ENCODE results near the gene PTPRQ. TPM values are rescaled to one million over a fixed set of nuclear protein-coding genes. Genes with fewer than 3 reads are reported as not detected.

PTPRQ gene
- total RNA-seq, 1 experiment from 2014 or later = not detected

GRCh38 chr12:80711866-80712265 is 267.8 kb downstream of the PTPRQ start:
- no peak overlapping the region for H2AFZ ChIP-seq (ENCODE audit: low read length)
- no peak overlapping the region for H3K4me3 ChIP-seq (ENCODE audit: low read length)
- H3K9me2 ChIP-seq (replicated peaks; ENCODE audit: insufficient read depth, low read length) = no peaks in the 10 kb centered on the region
- no peaks in the 10 kb centered on the region for H3K27me3 ChIP-seq (ENCODE audit: low read length)
- H3K4me1 ChIP-seq (ENCODE audit: low read length) = no peaks in the 10 kb centered on the region
- H3K9me3 ChIP-seq (ENCODE audit: low read length) = no peaks in the 10 kb centered on the region
- H3K79me2 ChIP-seq (ENCODE audit: low read length) = no peaks in the 10 kb centered on the region
- H3K9ac ChIP-seq (ENCODE audit: low read length) = no peak overlapping the region
- H3K4me2 ChIP-seq (ENCODE audit: low read depth, low read length, poor library complexity, severe bottlenecking) = no peak overlapping the region
- no peak for DNase-seq
- H3K27ac ChIP-seq (ENCODE audit: low read length) = no peak overlapping the region
- no peaks in the 10 kb centered on the region for H3K36me3 ChIP-seq (ENCODE audit: insufficient read depth, low read length)
- H4K20me1 ChIP-seq (ENCODE audit: insufficient read depth, low read depth, low read length) = no peaks in the 10 kb centered on the region

DNA sequence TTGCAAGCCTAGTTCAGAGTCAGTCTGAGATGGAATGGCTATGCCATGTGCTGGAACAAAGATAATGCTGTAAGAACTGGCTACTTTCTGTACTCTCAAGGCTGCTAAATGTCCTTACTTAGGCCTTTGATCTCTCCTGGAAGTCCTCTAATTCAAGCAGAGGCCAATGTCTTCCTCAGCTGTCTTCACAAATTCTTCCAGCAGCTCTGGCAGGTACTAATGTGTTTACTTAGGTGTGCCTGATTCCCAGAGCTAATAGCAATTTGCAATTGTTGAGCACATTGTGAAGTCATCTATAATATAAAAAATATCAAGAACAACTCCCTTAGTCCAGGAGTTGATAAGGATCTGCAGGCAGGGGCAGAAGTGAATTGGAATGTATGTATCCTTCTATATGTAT is 268.8 kb downstream of the PTPRQ start:
- no peaks in the 10 kb centered on the region for H3K9me3 ChIP-seq (ENCODE audit: low read length)
- H3K4me1 ChIP-seq (ENCODE audit: low read length) = no peaks in the 10 kb centered on the region
- no peaks in the 10 kb centered on the region for H3K27me3 ChIP-seq (ENCODE audit: low read length)
- no peaks in the 10 kb centered on the region for H3K79me2 ChIP-seq (ENCODE audit: low read length)
- H3K9me2 ChIP-seq (replicated peaks; ENCODE audit: insufficient read depth, low read length) = no peaks in the 10 kb centered on the region
- no peak overlapping the region for H3K27ac ChIP-seq (ENCODE audit: low read length)
- H4K20me1 ChIP-seq (ENCODE audit: insufficient read depth, low read depth, low read length) = no peaks in the 10 kb centered on the region
- no peaks in the 10 kb centered on the region for H3K36me3 ChIP-seq (ENCODE audit: insufficient read depth, low read length)
- no peak overlapping the region for H3K9ac ChIP-seq (ENCODE audit: low read length)
- no peak overlapping the region for H3K4me3 ChIP-seq (ENCODE audit: low read length)
- no peak overlapping the region for H3K4me2 ChIP-seq (ENCODE audit: low read depth, low read length, poor library complexity, severe bottlenecking)
- no peak for DNase-seq
- no peak overlapping the region for H2AFZ ChIP-seq (ENCODE audit: low read length)

GRCh38 chr12:80713419-80713818 is 269.4 kb downstream of the PTPRQ start:
- Histone ChIP-seq H2AFZ (ENCODE audit: low read length) (no peak overlapping the region), H3K4me2 (ENCODE audit: low read depth, low read length, poor library complexity, severe bottlenecking) (no peak overlapping the region), H3K4me1 (ENCODE audit: low read length) (no peaks in the 10 kb centered on the region), H3K27ac (ENCODE audit: low read length) (no peak overlapping the region), H3K9ac (ENCODE audit: low read length) (no peak overlapping the region), H3K79me2 (ENCODE audit: low read length) (no peaks in the 10 kb centered on the region), H3K36me3 (ENCODE audit: insufficient read depth, low read length) (no peaks in the 10 kb centered on the region), H3K4me3 (ENCODE audit: low read length) (no peak overlapping the region), H3K27me3 (ENCODE audit: low read length) (no peaks in the 10 kb centered on the region), H3K9me2 (replicated peaks; ENCODE audit: insufficient read depth, low read length) (no peaks in the 10 kb centered on the region), H3K9me3 (ENCODE audit: low read length) (no peaks in the 10 kb centered on the region), H4K20me1 (ENCODE audit: insufficient read depth, low read depth, low read length) (no peaks in the 10 kb centered on the region)
- no peak for DNase-seq

DNA sequence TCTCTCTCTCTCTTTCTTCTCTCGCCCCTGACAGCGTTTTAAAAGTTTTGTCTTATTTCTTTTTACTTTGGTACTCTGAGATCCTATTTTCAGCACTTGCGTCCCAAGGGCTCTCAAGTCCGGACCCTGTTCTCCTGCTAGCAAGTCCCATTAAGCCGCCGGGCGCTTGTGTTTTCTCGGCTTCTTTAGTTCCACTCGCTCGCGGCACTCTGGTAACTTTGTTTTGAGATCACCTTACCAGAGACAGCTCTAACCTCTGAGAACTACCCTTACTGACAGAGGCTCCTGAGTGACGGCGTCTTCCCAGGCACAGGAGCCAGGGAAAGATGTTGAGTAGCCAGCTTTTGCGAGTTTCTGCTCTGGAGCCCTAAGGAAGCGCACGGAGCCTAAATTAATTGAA is 270.0 kb downstream of the PTPRQ start:
- H3K27ac ChIP-seq (ENCODE audit: low read length) = no peak overlapping the region
- no peak overlapping the region for H3K9ac ChIP-seq (ENCODE audit: low read length)
- no peaks in the 10 kb centered on the region for H4K20me1 ChIP-seq (ENCODE audit: insufficient read depth, low read depth, low read length)

DNA sequence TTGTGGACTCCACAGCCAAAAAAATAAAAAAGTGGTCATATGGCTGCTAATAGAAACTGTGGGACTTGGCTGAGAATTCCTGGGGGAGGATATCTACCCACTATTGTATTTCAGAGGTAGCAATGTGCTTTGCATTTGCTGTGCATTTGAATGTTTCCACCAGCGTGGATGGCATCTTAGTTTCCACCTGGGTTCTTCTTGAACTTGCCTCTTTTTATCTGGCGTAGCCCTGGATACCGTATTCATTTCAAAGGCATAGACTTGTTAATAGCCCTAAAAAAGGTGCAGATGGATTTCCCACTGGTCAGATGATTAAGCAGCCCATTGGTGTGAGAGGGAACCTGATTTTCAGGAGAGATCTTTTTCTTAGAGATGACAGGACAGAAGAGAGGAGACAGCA is 270.8 kb downstream of the PTPRQ start:
- H3K9me3 ChIP-seq (ENCODE audit: low read length) = no peaks in the 10 kb centered on the region
- H3K4me1 ChIP-seq (ENCODE audit: low read length) = no peaks in the 10 kb centered on the region

More for the DNA sequence above, 270.0 kb downstream of the PTPRQ start:
- Histone ChIP-seq H3K27me3 (ENCODE audit: low read length) (no peaks in the 10 kb centered on the region), H3K79me2 (ENCODE audit: low read length) (no peaks in the 10 kb centered on the region), H3K9me2 (replicated peaks; ENCODE audit: insufficient read depth, low read length) (no peaks in the 10 kb centered on the region), H2AFZ (ENCODE audit: low read length) (no peak overlapping the region), H3K9me3 (ENCODE audit: low read length) (no peaks in the 10 kb centered on the region), H3K36me3 (ENCODE audit: insufficient read depth, low read length) (no peaks in the 10 kb centered on the region), H3K4me1 (ENCODE audit: low read length) (no peaks in the 10 kb centered on the region), H3K4me3 (ENCODE audit: low read length) (no peak overlapping the region), H3K4me2 (ENCODE audit: low read depth, low read length, poor library complexity, severe bottlenecking) (no peak overlapping the region)
- DNase-seq = no peak

GRCh38 chr12:80715713-80716249 is 271.7 kb downstream of the PTPRQ start:
- H3K4me1 ChIP-seq (ENCODE audit: low read length) = no peaks in the 10 kb centered on the region
- no peak for DNase-seq
- H3K9me2 ChIP-seq (replicated peaks; ENCODE audit: insufficient read depth, low read length) = no peaks in the 10 kb centered on the region
- H3K79me2 ChIP-seq (ENCODE audit: low read length) = no peaks in the 10 kb centered on the region
- H3K27me3 ChIP-seq (ENCODE audit: low read length) = no peaks in the 10 kb centered on the region
- no peak overlapping the region for H2AFZ ChIP-seq (ENCODE audit: low read length)
- H3K9ac ChIP-seq (ENCODE audit: low read length) = no peak overlapping the region
- H3K9me3 ChIP-seq (ENCODE audit: low read length) = no peaks in the 10 kb centered on the region
- H3K36me3 ChIP-seq (ENCODE audit: insufficient read depth, low read length) = no peaks in the 10 kb centered on the region
- no peak overlapping the region for H3K4me3 ChIP-seq (ENCODE audit: low read length)
- no peak overlapping the region for H3K27ac ChIP-seq (ENCODE audit: low read length)
- H4K20me1 ChIP-seq (ENCODE audit: insufficient read depth, low read depth, low read length) = no peaks in the 10 kb centered on the region
- H3K4me2 ChIP-seq (ENCODE audit: low read depth, low read length, poor library complexity, severe bottlenecking) = no peak overlapping the region

More for the DNA sequence above, 270.8 kb downstream of the PTPRQ start:
- Histone ChIP-seq H3K27ac (ENCODE audit: low read length) (no peak overlapping the region), H4K20me1 (ENCODE audit: insufficient read depth, low read depth, low read length) (no peaks in the 10 kb centered on the region), H3K27me3 (ENCODE audit: low read length) (no peaks in the 10 kb centered on the region), H3K4me3 (ENCODE audit: low read length) (no peak overlapping the region), H3K4me2 (ENCODE audit: low read depth, low read length, poor library complexity, severe bottlenecking) (no peak overlapping the region), H2AFZ (ENCODE audit: low read length) (no peak overlapping the region), H3K79me2 (ENCODE audit: low read length) (no peaks in the 10 kb centered on the region), H3K36me3 (ENCODE audit: insufficient read depth, low read length) (no peaks in the 10 kb centered on the region), H3K9ac (ENCODE audit: low read length) (no peak overlapping the region), H3K9me2 (replicated peaks; ENCODE audit: insufficient read depth, low read length) (no peaks in the 10 kb centered on the region)
- DNase-seq = no peak

DNA sequence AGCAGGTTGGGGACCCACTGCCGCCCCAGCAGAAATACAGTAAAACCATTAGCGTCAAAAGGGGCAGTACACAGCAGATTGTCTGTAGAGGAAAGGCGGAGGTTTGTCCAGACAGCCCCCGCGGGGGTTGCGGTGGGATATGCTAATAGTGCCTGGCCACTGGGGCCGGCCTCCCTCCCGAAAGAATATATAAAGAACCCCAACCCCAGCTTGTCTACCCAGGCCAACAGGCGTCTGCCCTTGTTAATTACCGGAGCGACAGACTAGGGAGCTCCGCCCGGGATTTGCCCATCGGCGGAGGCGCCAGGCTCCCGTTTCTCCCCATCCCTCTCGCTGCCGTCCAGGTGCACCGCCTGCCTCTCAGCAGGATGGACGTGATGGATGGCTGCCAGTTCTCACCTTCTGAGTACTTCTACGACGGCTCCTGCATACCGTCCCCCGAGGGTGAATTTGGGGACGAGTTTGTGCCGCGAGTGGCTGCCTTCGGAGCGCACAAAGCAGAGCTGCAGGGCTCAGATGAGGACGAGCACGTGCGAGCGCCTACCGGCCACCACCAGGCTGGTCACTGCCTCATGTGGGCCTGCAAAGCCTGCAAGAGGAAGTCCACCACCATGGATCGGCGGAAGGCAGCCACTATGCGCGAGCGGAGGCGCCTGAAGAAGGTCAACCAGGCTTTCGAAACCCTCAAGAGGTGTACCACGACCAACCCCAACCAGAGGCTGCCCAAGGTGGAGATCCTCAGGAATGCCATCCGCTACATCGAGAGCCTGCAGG is 272.8 kb downstream of the PTPRQ start, which contains the start of gene MYF5:
TSS of gene MYF5 (plus strand) at position 217 of the 774 bp plus-strand sequence. CDS start at position 369, 152 bp downstream.
- no peak for DNase-seq

GRCh38 chr12:80717856-80718255 is 273.8 kb downstream of the PTPRQ start:
- Histone ChIP-seq H3K9me2 (replicated peaks; ENCODE audit: insufficient read depth, low read length) (no peaks in the 10 kb centered on the region), H2AFZ (ENCODE audit: low read length) (no peak overlapping the region), H3K27me3 (ENCODE audit: low read length) (no peaks in the 10 kb centered on the region), H4K20me1 (ENCODE audit: insufficient read depth, low read depth, low read length) (no peaks in the 10 kb centered on the region), H3K79me2 (ENCODE audit: low read length) (no peaks in the 10 kb centered on the region), H3K4me3 (ENCODE audit: low read length) (no peak overlapping the region), H3K9me3 (ENCODE audit: low read length) (no peaks in the 10 kb centered on the region), H3K36me3 (ENCODE audit: insufficient read depth, low read length) (no peaks in the 10 kb centered on the region), H3K9ac (ENCODE audit: low read length) (no peak overlapping the region), H3K4me2 (ENCODE audit: low read depth, low read length, poor library complexity, severe bottlenecking) (no peak overlapping the region), H3K27ac (ENCODE audit: low read length) (no peak overlapping the region), H3K4me1 (ENCODE audit: low read length) (no peaks in the 10 kb centered on the region)
- no peak for DNase-seq

More for the DNA sequence above, 272.8 kb downstream of the PTPRQ start, which contains the start of gene MYF5:
- Histone ChIP-seq H2AFZ (ENCODE audit: low read length) (no peak within 1 kb of the TSS), H3K9me2 (replicated peaks; ENCODE audit: insufficient read depth, low read length) (no peaks in the 10 kb centered on the region), H3K27me3 (ENCODE audit: low read length) (no peaks in the 10 kb centered on the region), H3K36me3 (ENCODE audit: insufficient read depth, low read length) (no peaks in the 10 kb centered on the region), H3K27ac (ENCODE audit: low read length) (no peak within 1 kb of the TSS), H3K4me1 (ENCODE audit: low read length) (no peaks in the 10 kb centered on the region), H3K9ac (ENCODE audit: low read length) (no peak within 1 kb of the TSS), H3K79me2 (ENCODE audit: low read length) (no peaks in the 10 kb centered on the region), H3K9me3 (ENCODE audit: low read length) (no peaks in the 10 kb centered on the region), H4K20me1 (ENCODE audit: insufficient read depth, low read depth, low read length) (no peaks in the 10 kb centered on the region), H3K4me3 (ENCODE audit: low read length) (no peak within 1 kb of the TSS), H3K4me2 (ENCODE audit: low read depth, low read length, poor library complexity, severe bottlenecking) (no peak within 1 kb of the TSS)

Measured in Karpas-422 (cell line).